Measurements from ENCODE around the gene DNAH10.

Gene DNAH10

DNA sequence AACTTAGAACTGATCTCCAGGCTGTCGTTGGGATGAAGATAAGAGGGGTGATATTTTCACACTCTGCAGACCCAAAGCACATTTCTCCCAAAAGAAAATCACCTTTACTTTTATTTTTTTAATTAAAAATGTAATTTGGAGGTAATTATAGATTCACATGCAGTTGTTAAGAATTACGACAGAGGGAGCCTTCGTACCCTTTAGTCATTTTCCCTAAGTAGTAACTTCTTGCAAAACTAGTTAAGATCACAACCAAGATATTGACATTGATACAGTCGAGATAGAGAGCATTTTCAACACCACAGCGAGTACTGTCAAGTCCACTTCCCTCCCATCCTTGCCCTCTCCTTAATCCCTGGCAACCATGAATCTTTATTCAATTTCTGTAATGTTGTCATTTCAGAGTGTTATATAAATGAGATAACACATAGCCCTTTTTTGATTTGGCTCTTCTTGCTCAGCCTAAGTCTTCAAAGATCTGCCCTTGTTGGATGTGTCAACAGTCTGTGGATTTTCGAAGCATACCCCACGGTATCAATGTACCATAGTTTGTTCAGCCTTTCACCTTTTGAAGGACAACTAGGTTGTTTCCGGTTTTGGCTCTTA lies 39.6 kb downstream of the DNAH10 start:
- peak; percentile 23 for DNase-seq

DNA sequence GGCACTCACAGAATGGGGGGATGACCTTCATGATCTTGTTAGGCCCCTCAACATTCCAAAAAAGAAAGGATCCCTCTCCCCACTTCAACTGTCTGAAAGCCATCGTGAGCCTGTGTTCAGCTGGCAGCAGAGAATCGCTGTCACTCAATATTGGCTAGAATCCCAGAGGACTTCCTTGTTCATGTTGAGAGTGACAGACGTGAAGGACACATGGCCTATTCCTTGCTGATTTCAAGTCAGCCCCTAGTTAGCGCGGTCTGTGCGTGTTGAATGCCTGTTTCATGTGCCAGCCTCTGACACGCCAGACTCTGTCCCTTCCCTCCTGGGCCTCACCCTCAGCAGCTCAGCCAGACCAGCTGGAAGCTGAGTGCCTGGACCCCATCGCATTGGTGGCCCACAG lies 43.1 kb downstream of the DNAH10 start:
- no peak for DNase-seq

DNA sequence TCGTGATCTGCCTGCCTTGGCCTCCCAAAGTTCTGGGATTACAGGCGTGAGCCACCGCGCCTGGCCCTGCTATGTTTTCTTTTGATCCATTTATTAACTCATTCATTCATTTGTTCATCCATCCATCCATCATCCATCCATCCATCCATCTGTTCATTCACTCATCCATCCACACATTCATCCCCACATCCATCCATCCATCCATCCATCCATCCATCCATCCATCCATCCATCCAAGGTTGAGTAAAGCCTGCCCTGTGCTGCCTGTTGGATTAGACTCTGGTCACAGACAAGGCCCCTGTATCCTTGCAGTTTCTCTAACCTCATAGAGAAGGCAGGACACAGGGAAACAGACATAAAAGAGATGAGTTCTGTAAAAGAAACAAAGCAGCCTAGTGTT lies 44.9 kb downstream of the DNAH10 start:
- no peak for DNase-seq

DNA sequence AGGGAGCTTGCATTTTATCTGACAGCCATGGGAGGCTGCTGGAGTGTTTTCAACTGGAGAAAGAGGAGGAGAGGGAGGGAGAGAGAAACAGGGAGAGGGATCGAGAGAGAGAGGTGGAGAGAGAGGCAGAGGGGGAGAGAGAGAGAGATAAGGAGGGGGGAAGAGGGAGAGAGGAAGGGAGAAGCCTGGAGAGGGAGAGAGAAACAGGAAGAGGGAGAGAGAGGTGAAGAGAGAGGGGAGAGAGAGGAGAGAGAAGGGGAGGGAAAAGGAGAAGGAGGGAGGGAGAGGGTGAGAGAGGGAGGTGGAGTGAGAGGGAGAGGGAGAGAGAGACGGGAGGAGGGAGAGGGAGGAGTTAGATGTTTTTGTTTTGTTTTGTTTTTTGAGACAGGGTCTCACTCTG lies 45.6 kb downstream of the DNAH10 start:
- DNase-seq = peak; percentile 21

GRCh38 chr12:123808167-123808566 lies 46.1 kb downstream of the DNAH10 start:
- DNase-seq = peak; percentile 35

- DNase-seq = peak; percentile 80
Observed at GRCh38 chr12:123813349-123813748, 51.2 kb downstream of the DNAH10 start.

GRCh38 chr12:123815968-123816367 lies 53.9 kb downstream of the DNAH10 start:
- no peak for DNase-seq

- no peak for DNase-seq
Observed at GRCh38 chr12:123816896-123817537, 54.9 kb downstream of the DNAH10 start.

- no peak for DNase-seq
Observed at GRCh38 chr12:123822804-123823203, 60.7 kb downstream of the DNAH10 start.

GRCh38 chr12:123828120-123828519 lies 66.0 kb downstream of the DNAH10 start:
- no peak for DNase-seq

DNA sequence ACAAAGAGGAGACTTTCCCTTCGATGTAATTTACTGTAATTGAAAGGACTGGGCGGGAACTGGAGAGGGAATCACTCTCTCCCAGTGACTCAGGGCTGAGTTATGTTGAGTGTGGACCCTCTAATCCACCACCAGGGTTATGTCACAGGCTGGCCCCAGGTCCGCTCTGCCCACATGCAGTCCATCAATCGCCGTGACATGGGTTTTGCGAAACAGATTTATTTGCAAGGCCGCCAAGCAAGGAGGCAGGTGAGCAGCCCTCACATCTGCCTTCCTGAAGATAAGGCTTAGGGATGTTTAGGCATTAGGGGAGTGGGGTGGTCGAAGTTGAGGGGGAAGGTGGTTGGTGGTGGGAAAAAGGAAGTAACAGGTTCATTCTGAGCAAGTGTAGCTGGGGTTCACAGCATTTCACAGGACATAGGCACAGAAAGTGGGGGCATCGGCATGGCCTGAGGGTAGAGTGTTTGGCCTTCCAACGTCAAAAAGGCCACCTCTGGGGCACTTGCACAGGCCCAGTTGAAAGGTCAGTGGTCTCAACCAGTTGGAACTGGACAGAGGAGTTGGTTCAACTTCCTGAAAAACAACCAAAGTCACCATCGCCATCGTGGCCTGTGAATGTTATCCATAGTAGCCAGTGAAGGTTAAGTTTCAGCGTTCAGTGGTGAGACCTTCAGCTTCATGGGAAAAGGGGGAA lies 66.9 kb downstream of the DNAH10 start:
- peak; percentile 7 for DNase-seq

GRCh38 chr12:123829561-123829960 lies 67.5 kb downstream of the DNAH10 start:
- no peak for DNase-seq

DNA sequence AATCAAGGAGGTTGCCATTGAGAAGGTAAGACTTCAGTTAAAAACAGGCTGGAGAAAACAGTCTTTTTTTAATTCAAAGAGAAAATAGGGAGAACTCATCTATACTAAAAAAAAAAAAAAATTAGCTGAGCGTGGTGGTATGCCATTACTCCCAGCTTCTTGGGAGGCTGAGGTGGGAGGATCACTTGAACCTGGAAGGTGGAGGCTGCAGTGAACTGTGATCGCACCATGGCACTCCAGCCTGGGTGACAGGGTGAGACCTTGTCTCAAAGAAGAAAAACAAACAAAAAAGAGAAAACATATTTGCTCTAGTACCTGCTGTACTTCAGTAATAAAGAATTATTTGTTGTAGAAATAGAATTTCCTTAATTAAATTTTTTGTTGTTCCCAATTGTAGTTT lies 68.6 kb downstream of the DNAH10 start:
- DNase-seq = no peak

GRCh38 chr12:123832052-123832451 lies 70.0 kb downstream of the DNAH10 start:
- DNase-seq = no peak

DNA sequence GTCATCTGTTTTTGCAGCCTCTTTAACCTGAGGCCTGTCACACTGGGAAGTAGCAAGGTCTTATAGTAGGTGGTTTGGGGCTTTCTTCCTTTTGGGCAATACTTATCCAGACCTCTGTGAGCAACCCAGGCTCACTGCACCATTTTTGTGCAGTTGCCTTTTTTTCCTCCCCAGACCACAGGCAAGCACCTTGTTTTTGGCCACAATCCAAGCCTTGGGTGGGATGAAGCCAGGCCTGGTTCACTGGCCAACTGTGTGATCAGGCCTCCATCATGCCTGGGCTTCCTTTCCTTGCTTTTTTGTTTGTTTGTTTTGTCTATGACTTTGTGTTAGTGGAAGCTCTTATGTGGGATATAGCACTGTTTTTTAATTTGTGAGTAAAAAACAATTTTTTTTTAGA lies 71.7 kb downstream of the DNAH10 start:
- no peak for DNase-seq

GRCh38 chr12:123834845-123835244 lies 72.7 kb downstream of the DNAH10 start:
- no peak for DNase-seq

GRCh38 chr12:123836292-123836691 lies 74.2 kb downstream of the DNAH10 start:
- no peak for DNase-seq

- DNase-seq = no peak
Observed at GRCh38 chr12:123839826-123840225, 77.7 kb downstream of the DNAH10 start.

GRCh38 chr12:123840765-123841425 lies 78.8 kb downstream of the DNAH10 start:
- no peak for DNase-seq

DNA sequence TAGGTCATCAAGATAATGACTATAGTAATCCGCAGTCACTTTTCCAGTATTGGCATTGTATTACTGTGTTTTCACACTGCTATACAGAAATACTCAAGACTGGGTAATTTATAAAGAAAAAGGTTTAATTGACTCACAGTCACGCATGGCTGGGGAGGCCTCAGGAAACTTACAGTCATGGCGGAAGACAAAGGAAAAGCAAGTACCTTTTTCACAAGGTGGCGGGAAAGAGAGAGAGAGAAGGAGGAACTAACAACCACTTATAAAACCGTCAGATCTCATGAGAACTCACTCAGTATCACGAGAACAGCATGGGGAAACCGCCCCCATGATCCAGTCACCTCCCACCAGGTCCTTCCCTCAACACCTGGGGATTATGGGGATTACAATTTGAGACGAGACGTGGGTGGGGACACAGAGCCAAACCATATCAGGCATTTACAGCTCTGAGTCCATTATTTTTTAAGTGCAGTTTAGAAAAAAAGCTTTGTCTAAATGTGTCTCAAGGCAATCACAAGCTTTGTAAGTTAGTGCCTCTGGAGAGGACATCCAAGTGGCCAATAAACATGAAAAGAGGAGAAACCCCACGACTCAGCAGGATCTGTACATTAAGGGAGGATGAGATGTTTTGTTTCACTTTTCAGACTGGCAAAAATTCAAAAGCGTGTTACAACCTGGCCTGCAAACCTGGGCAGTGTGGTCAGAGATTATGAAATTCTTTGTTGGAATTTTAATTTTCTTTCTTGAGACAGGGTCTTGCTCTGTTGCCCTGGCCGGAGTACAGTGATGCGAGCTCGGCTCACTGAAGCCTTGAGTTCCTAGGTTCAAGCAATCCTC lies 82.0 kb downstream of the DNAH10 start:
- DNase-seq = no peak

- DNase-seq = no peak
Observed at GRCh38 chr12:123845881-123846280, 83.8 kb downstream of the DNAH10 start.

- DNase-seq = no peak
Observed at GRCh38 chr12:123846340-123846739, 84.2 kb downstream of the DNAH10 start.

- DNase-seq = no peak
Observed at GRCh38 chr12:123847019-123847418, 84.9 kb downstream of the DNAH10 start.
